A549 (cell line): ENCODE measurements around the gene EAPP. TPM values are rescaled to one million over a fixed set of nuclear protein-coding genes. Genes with fewer than 3 reads are reported as not detected.

Experiments used
- ATAC-seq, 2 experiments: fragments of 200-7000 bp in 1 of 2; fragments of >200 bp in 1 of 2; cut with Nextera tagmentation in 1 of 2; cut with Tn5 transposase in 1 of 2; 3 replicates each; pipeline versions ENCODE4 v1.8.0 to v1.9.1; 2018 to 2020; ENCODE audit warnings: mild to moderate bottlenecking in 1 of 2, moderate library complexity in 1 of 2
- CTCF ChIA-PET: fragments of 300-600 bp; sonication (Branson Sonifier 250); formaldehyde crosslinking; extraction: SDS; loops from one replicate; lab custom pipeline; 2021; ENCODE audit warnings: antibody characterized with exemption, inconsistent platforms; lab: Yijun Ruan, JAX
- POLR2A ChIA-PET: fragments of 350-600 bp; formaldehyde crosslinking; extraction: SDS; loops from one replicate; lab custom pipeline; 2021; ENCODE audit warnings: antibody characterized with exemption, inconsistent platforms; lab: Yijun Ruan, JAX
- DNase-seq, 2 experiments: peaks; one replicate each; pipeline versions ENCODE4 v3.0.0 to v3.0.0-alpha.2; 2011 to 2016; ENCODE audit warnings: low read depth in 1 of 2, low spot score in 1 of 2
- FAIRE-seq: peaks from 2 replicates; lab custom pipeline; 2011; peaks lifted over from hg19 to GRCh38; lab: Jason Lieb, UNC
- H3K27ac ChIP-seq, 2 experiments: fragments of >200 bp; sonication (Bioruptor Twin); formaldehyde crosslinking; 3 replicates each; pipeline ENCODE4 v1.5.1; 2016 to 2017
- H3K4me1 ChIP-seq: fragments of >200 bp; sonication (Bioruptor Twin); formaldehyde crosslinking; 3 replicates; pipeline ENCODE4 v1.6.1; 2016
- H3K4me2 ChIP-seq: fragments of >200 bp; sonication (Bioruptor Twin); formaldehyde crosslinking; 3 replicates; pipeline ENCODE4 v1.6.1; 2016
- H3K4me3 ChIP-seq: fragments of >200 bp; sonication (Bioruptor Twin); formaldehyde crosslinking; 3 replicates; pipeline ENCODE4 v1.5.1; 2016
- H3K9me3 ChIP-seq: fragments of >200 bp; sonication (Bioruptor Twin); formaldehyde crosslinking; 3 replicates; pipeline ENCODE4 v1.6.1; 2016
- BHLHE40 ChIP-seq: IDR thresholded peaks from 2 replicates; pipeline ENCODE4 v1.6.1; 2012; ENCODE audit warnings: low read depth, low read length, inconsistent platforms
- CBX2 ChIP-seq: fragments of 200-600 bp; sonication (generic); IDR thresholded peaks from 2 replicates; pipeline ENCODE4 v1.6.1; 2016; ENCODE audit warnings: low read depth, mild to moderate bottlenecking, borderline replicate concordance
- CBX8 ChIP-seq: fragments of 200-600 bp; sonication (generic); IDR thresholded peaks from 2 replicates; pipeline ENCODE4 v1.6.1; 2016
- CHD2 ChIP-seq: fragments of 150-350 bp; IDR thresholded peaks from 2 replicates; pipeline ENCODE4 v1.6.1; 2014; ENCODE audit warnings: low read length; ENCODE audit not compliant: partially characterized antibody
- CTCF ChIP-seq: fragments of >200 bp; sonication (Bioruptor Twin); formaldehyde crosslinking; IDR thresholded peaks from 3 replicates; pipeline ENCODE4 v1.5.1; 2016
- EHMT2 ChIP-seq: fragments of 200-600 bp; sonication (generic); IDR thresholded peaks from 2 replicates; pipeline ENCODE4 v1.6.1; 2016; ENCODE audit warnings: antibody characterized with exemption, low read depth, mild to moderate bottlenecking, moderate library complexity
- ESRRA ChIP-seq: fragments of 150-350 bp; IDR thresholded peaks from 2 replicates; pipeline ENCODE4 v1.6.1; 2014; ENCODE audit warnings: mild to moderate bottlenecking, low read length, borderline replicate concordance
- FOSL2 ChIP-seq, 2 experiments: fragments of 450-650 bp in 1 of 2; fragments of >200 bp in 1 of 2; sonication (Bioruptor Twin) in 1 of 2; formaldehyde crosslinking; IDR thresholded peaks; 2 replicates each; pipeline versions ENCODE4 v1.5.0 to v1.6.1; 2016 to 2020; ENCODE audit warnings: mild to moderate bottlenecking in 1 of 2, moderate library complexity in 1 of 2
- GATA3 ChIP-seq: IDR thresholded peaks from 2 replicates; pipeline ENCODE4 v1.6.1; 2012; ENCODE audit warnings: borderline replicate concordance
- HDAC2 ChIP-seq: fragments of 200-600 bp; sonication (generic); IDR thresholded peaks from 2 replicates; pipeline ENCODE4 v1.6.1; 2016
- HEYL ChIP-seq: fragments of 250-450 bp; sonication (Bioruptor Pico); IDR thresholded peaks from 2 replicates; pipeline ENCODE4 v1.8.0; 2021; ENCODE audit warnings: mild to moderate bottlenecking, moderate library complexity
- HOXB13 ChIP-seq: fragments of 250-450 bp; sonication (Bioruptor Pico); IDR thresholded peaks from 2 replicates; pipeline ENCODE4 v1.5.0; 2020; ENCODE audit warnings: low read depth, mild to moderate bottlenecking, moderate library complexity
- HOXB5 ChIP-seq: fragments of 250-450 bp; sonication (Bioruptor Pico); IDR thresholded peaks from 2 replicates; pipeline ENCODE4 v1.5.0; 2020; ENCODE audit warnings: mild to moderate bottlenecking, moderate library complexity
- JUN ChIP-seq, 2 experiments: fragments of >200 bp; sonication (Bioruptor Twin); formaldehyde crosslinking; IDR thresholded peaks; 2 replicates in 1 of 2; 3 replicates in 1 of 2; pipeline ENCODE4 v1.6.1; 2016 to 2017
- KDM5A ChIP-seq: fragments of 200-600 bp; sonication (generic); IDR thresholded peaks from 2 replicates; pipeline ENCODE4 v1.6.1; 2016; ENCODE audit warnings: antibody characterized with exemption, mild to moderate bottlenecking
- MAFK ChIP-seq: fragments of 450-650 bp; IDR thresholded peaks from 2 replicates; pipeline ENCODE4 v1.6.1; 2014; ENCODE audit not compliant: partially characterized antibody
- MAZ ChIP-seq: fragments of 150-350 bp; IDR thresholded peaks from 2 replicates; pipeline ENCODE4 v1.6.1; 2014; ENCODE audit warnings: antibody characterized with exemption, low read depth, low read length, borderline replicate concordance
- NFE2L2 ChIP-seq: fragments of 150-350 bp; conservative IDR thresholded peaks from 2 replicates; pipeline ENCODE4 v1.6.1; 2014; ENCODE audit warnings: low read length
- NPAS2 ChIP-seq: fragments of 250-450 bp; sonication (Bioruptor Pico); IDR thresholded peaks from 2 replicates; pipeline ENCODE4 v1.8.0; 2022; ENCODE audit warnings: mild to moderate bottlenecking, moderate library complexity, borderline replicate concordance
- PHF8 ChIP-seq: fragments of 200-600 bp; sonication (generic); IDR thresholded peaks from 2 replicates; pipeline ENCODE4 v1.6.1; 2016; ENCODE audit warnings: low read depth, mild to moderate bottlenecking, antibody characterized with exemption, moderate library complexity, borderline replicate concordance
- POLR2A ChIP-seq: IDR thresholded peaks from 2 replicates; pipeline ENCODE4 v1.6.1; 2012; ENCODE audit warnings: mild to moderate bottlenecking, low read length
- RARB ChIP-seq: fragments of 250-450 bp; sonication (Bioruptor Pico); IDR thresholded peaks from 2 replicates; pipeline ENCODE4 v1.8.0; 2021; ENCODE audit warnings: mild to moderate bottlenecking, moderate library complexity
- REST ChIP-seq: fragments of 200-600 bp; sonication (generic); IDR thresholded peaks from 2 replicates; pipeline ENCODE4 v1.6.1; 2016; ENCODE audit warnings: antibody characterized with exemption, mild to moderate bottlenecking, moderate library complexity
- RFX5 ChIP-seq: fragments of 450-650 bp; IDR thresholded peaks from 2 replicates; pipeline ENCODE4 v1.7.1; 2014; ENCODE audit warnings: antibody characterized with exemption, mild to moderate bottlenecking, moderate library complexity
- SREBF2 ChIP-seq: fragments of 450-650 bp; IDR thresholded peaks from 2 replicates; pipeline ENCODE4 v1.6.1; 2014; ENCODE audit warnings: mild to moderate bottlenecking, moderate library complexity
- TFCP2L1 ChIP-seq: fragments of 250-450 bp; sonication (Bioruptor Pico); IDR thresholded peaks from 2 replicates; pipeline ENCODE4 v1.5.0; 2021; ENCODE audit warnings: mild to moderate bottlenecking
- TP53 ChIP-seq: fragments of 250-450 bp; sonication (Bioruptor Pico); IDR thresholded peaks from 2 replicates; pipeline ENCODE4 v1.5.0; 2021; ENCODE audit warnings: mild to moderate bottlenecking, moderate library complexity
- ZSCAN20 ChIP-seq: fragments of 250-450 bp; sonication (Bioruptor Pico); IDR thresholded peaks from 2 replicates; pipeline ENCODE4 v1.8.0; 2022; ENCODE audit warnings: mild to moderate bottlenecking, moderate library complexity
- WGBS: methylation state at CpG from one replicate; pipeline ENCODE4 v1.1.6; 2017; ENCODE audit errors: missing lambda C conversion rate; 5-methylcytosine and 5-hydroxymethylcytosine counted together
- polyA plus RNA-seq, 4 experiments: library from polyadenylated mRNA; depleted of rRNA in 3 of 4; stranded (reverse); fragments of >200 nt; fragmentation: RNase III in 1 of 4; extraction: RNeasy Plus Mini Kit Qiagen cat#74134 plus additional on column Dnase treatment in 1 of 4; gene quantifications; 2 replicates in 3 of 4; 3 replicates in 1 of 4; pipeline ENCODE4 v1.2.3, GENCODE V29; 2011 to 2017
- TF ChIP-seq, protein P1 (sequence below): fragments of 450-650 bp; IDR thresholded peaks from 2 replicates; pipeline ENCODE4 v1.6.1; 2014; ENCODE audit warnings: antibody characterized with exemption
- TF ChIP-seq, protein P2 (sequence below): IDR thresholded peaks from 2 replicates; pipeline ENCODE4 v1.6.1; 2012
- TF ChIP-seq, protein P3 (sequence below): fragments of 250-450 bp; sonication (Bioruptor Pico); IDR thresholded peaks from 2 replicates; pipeline ENCODE4 v1.5.0; 2020; ENCODE audit warnings: low read depth, mild to moderate bottlenecking, moderate library complexity

EAPP gene
- polyA plus RNA-seq, 2 of the 4 experiments (the other 2 are of a cell fraction), result 44.6 to 93.0 TPM

GRCh38 chr14:34539407-34540180 lies at the start of gene EAPP (continued):
- no peak for TF ChIP-seq REST
- 0 out of 2 replicates have a peak, but pooled peaks have one; percentile 49 for TF ChIP-seq RFX5
- no peak for TF ChIP-seq TFCP2L1 (CRISPR knock-in tag)
- no peak for TF ChIP-seq BHLHE40
- TF ChIP-seq MAZ, result no peak
- no peak for TF ChIP-seq RARB (CRISPR knock-in tag)
- TF ChIP-seq NFE2L2, result no peak
- TF ChIP-seq HDAC2, result no peak
- TF ChIP-seq, protein P1, sequence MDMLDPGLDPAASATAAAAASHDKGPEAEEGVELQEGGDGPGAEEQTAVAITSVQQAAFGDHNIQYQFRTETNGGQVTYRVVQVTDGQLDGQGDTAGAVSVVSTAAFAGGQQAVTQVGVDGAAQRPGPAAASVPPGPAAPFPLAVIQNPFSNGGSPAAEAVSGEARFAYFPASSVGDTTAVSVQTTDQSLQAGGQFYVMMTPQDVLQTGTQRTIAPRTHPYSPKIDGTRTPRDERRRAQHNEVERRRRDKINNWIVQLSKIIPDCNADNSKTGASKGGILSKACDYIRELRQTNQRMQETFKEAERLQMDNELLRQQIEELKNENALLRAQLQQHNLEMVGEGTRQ, result no peak
- peak; percentile 72 for TF ChIP-seq POLR2A
- TF ChIP-seq CBX8, result no peak
- TF ChIP-seq SREBF2, result no peak
- 0 out of 2 replicates have a peak, but pooled peaks have one; percentile 26 for TF ChIP-seq KDM5A
- TF ChIP-seq MAFK, result no peak
- TF ChIP-seq TP53 (CRISPR knock-in tag), result no peak
- TF ChIP-seq HOXB5, result no peak
- TF ChIP-seq CHD2, result no peak
- no peak for TF ChIP-seq ESRRA
- TF ChIP-seq, protein P2, sequence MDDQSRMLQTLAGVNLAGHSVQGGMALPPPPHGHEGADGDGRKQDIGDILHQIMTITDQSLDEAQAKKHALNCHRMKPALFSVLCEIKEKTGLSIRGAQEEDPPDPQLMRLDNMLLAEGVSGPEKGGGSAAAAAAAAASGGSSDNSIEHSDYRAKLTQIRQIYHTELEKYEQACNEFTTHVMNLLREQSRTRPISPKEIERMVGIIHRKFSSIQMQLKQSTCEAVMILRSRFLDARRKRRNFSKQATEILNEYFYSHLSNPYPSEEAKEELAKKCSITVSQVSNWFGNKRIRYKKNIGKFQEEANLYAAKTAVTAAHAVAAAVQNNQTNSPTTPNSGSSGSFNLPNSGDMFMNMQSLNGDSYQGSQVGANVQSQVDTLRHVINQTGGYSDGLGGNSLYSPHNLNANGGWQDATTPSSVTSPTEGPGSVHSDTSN, result no peak
- TF ChIP-seq ZSCAN20, result no peak; the same call in 1 of the 2 replicates
- TF ChIP-seq CBX2, result no peak
- no peak for TF ChIP-seq HEYL (CRISPR knock-in tag)
- peak; percentile 80; the same call in 1 of the 2 replicates for TF ChIP-seq EHMT2

GRCh38 chr14:34583525-34583924 lies 44.0 kb upstream of the EAPP start:
- ATAC-seq, result no peak
- TF ChIP-seq RFX5 (no peak), GATA3 (no peak), PHF8 (no peak), NPAS2 (CRISPR knock-in tag) (no peak), HEYL (CRISPR knock-in tag) (no peak), CTCF (no peak), HOXB13 (no peak), SREBF2 (no peak), JUN (IDR thresholded peaks at IDR 0.05) (no peak), MAZ (no peak), TFCP2L1 (CRISPR knock-in tag) (no peak), FOSL2 (IDR thresholded peaks at IDR 0.05) (no peak), FOSL2 (CRISPR knock-in tag; IDR thresholded peaks at IDR 0.05) (no peak), BHLHE40 (no peak)
- TF ChIP-seq, protein P1, result no peak
- TF ChIP-seq, protein P3, sequence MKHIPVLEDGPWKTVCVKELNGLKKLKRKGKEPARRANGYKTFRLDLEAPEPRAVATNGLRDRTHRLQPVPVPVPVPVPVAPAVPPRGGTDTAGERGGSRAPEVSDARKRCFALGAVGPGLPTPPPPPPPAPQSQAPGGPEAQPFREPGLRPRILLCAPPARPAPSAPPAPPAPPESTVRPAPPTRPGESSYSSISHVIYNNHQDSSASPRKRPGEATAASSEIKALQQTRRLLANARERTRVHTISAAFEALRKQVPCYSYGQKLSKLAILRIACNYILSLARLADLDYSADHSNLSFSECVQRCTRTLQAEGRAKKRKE (CRISPR knock-in tag), result no peak

More at GRCh38 chr14:34583525-34583924, 44.0 kb upstream of the EAPP start:
- no peak for DNase-seq
- FAIRE-seq, result no peak
- 88% methylated on average over 6 of the region's 6 CpGs for WGBS
- peaks cover 28% of the 10 kb centered on the region for H3K4me1 ChIP-seq
- H3K4me3 ChIP-seq, result no peak overlapping the region
- H3K4me2 ChIP-seq, result no peak overlapping the region
- POLR2A ChIA-PET, result no interaction called here
- CTCF ChIA-PET, result interaction anchor here (1.7 kb wide), 1 partner anchor 20 kb away, joined by 6 read pairs; no protein-coding TSS in a partner anchor
- no peaks in the 10 kb centered on the region for H3K9me3 ChIP-seq
- peak overlapping the region in 1 of 2 experiments; percentile 86; a peak in 1 of 6 replicates for H3K27ac ChIP-seq
